Trophoblast cell (in vitro differentiated cells and primary cell): Measurements from ENCODE around the gene ZFP36.
A peak's percentile ranks its signal among the peaks of the same experiment; 100 is the strongest.

Experiments
- DNase-seq, 2 donors: peaks; one replicate each; pipeline ENCODE4 v3.0.0-alpha.2; 2016
- H2AFZ ChIP-seq: 2 replicates; pipeline ENCODE4 v1.6.1; 2013; ENCODE audit warnings: low read length, moderate library complexity, mild to moderate bottlenecking; ENCODE audit not compliant: insufficient read depth, poor library complexity
- H2AK5ac ChIP-seq: 2 replicates; pipeline ENCODE4 v1.6.1; 2013; ENCODE audit warnings: mild to moderate bottlenecking, low read length
- H2BK120ac ChIP-seq: 2 replicates; pipeline ENCODE4 v1.6.1; 2013; ENCODE audit warnings: low read length, mild to moderate bottlenecking, moderate library complexity; ENCODE audit not compliant: insufficient read depth, poor library complexity
- H2BK12ac ChIP-seq: 2 replicates; pipeline ENCODE4 v1.6.1; 2013; ENCODE audit warnings: mild to moderate bottlenecking, low read length, moderate library complexity
- H2BK5ac ChIP-seq: 2 replicates; pipeline ENCODE4 v1.6.1; 2013; ENCODE audit warnings: low read length, low read depth, moderate library complexity, mild to moderate bottlenecking; ENCODE audit not compliant: poor library complexity
- H3K14ac ChIP-seq: 2 replicates; pipeline ENCODE4 v1.6.1; 2013; ENCODE audit warnings: mild to moderate bottlenecking, low read length
- H3K18ac ChIP-seq: 2 replicates; pipeline ENCODE4 v1.6.1; 2013; ENCODE audit warnings: mild to moderate bottlenecking, low read length
- H3K23ac ChIP-seq: 2 replicates; pipeline ENCODE4 v1.6.1; 2013; ENCODE audit warnings: low read length
- H3K27ac ChIP-seq: 2 replicates; pipeline ENCODE4 v1.5.1; 2013; ENCODE audit warnings: low read depth, mild to moderate bottlenecking, inconsistent platforms, low read length, moderate library complexity
- H3K27me3 ChIP-seq: 2 replicates; pipeline ENCODE4 v1.6.1; 2013; ENCODE audit warnings: inconsistent platforms, mild to moderate bottlenecking, low read length, moderate library complexity; ENCODE audit not compliant: insufficient read depth
- H3K36me3 ChIP-seq, 2 experiments: 1 replicate in 1 of 2; 2 replicates in 1 of 2; pipeline ENCODE4 v1.6.1; 2013; ENCODE audit warnings: low read length in 2 of 2, mild to moderate bottlenecking in 2 of 2, moderate library complexity in 1 of 2; ENCODE audit not compliant: insufficient read depth in 2 of 2, control insufficient read depth in 1 of 2
- H3K4ac ChIP-seq: 2 replicates; pipeline ENCODE4 v1.6.1; 2013; ENCODE audit warnings: low read depth, mild to moderate bottlenecking, low read length, moderate library complexity
- H3K4me1 ChIP-seq, 2 experiments: 1 replicate in 1 of 2; 2 replicates in 1 of 2; pipeline ENCODE4 v1.6.1; 2013; ENCODE audit warnings: low read length in 2 of 2, mild to moderate bottlenecking in 2 of 2, moderate library complexity in 1 of 2; ENCODE audit not compliant: insufficient read depth in 2 of 2, control insufficient read depth in 1 of 2
- H3K4me2 ChIP-seq: 2 replicates; pipeline ENCODE4 v1.6.1; 2013; ENCODE audit warnings: inconsistent platforms, mild to moderate bottlenecking, low read length, moderate library complexity
- H3K4me3 ChIP-seq: 2 replicates; pipeline ENCODE4 v1.5.1; 2013; ENCODE audit warnings: mild to moderate bottlenecking, low read depth, low read length, inconsistent platforms
- H3K79me1 ChIP-seq: one replicate; pipeline ENCODE4 v1.6.1; 2013; ENCODE audit warnings: low read length
- H3K79me2 ChIP-seq: 2 replicates; pipeline ENCODE4 v1.6.1; 2013; ENCODE audit warnings: low read length, mild to moderate bottlenecking; ENCODE audit not compliant: control insufficient read depth, insufficient read depth, poor library complexity
- H3K9ac ChIP-seq: 2 replicates; pipeline ENCODE4 v1.6.1; 2013; ENCODE audit warnings: mild to moderate bottlenecking, low read length
- H3K9me3 ChIP-seq: 2 replicates; pipeline ENCODE4 v1.6.1; 2013; ENCODE audit warnings: low read depth, mild to moderate bottlenecking, control low read depth, inconsistent platforms, low read length; ENCODE audit not compliant: insufficient read depth
- H4K12ac ChIP-seq: 2 replicates; pipeline ENCODE4 v1.6.1; 2013; ENCODE audit warnings: low read depth, mild to moderate bottlenecking, low read length, moderate library complexity
- H4K8ac ChIP-seq: 2 replicates; pipeline ENCODE4 v1.6.1; 2013; ENCODE audit warnings: low read depth, mild to moderate bottlenecking, low read length, moderate library complexity
- H4K91ac ChIP-seq: one replicate; pipeline ENCODE4 v1.6.1; 2013; ENCODE audit warnings: low read depth, mild to moderate bottlenecking, low read length, moderate library complexity
- WGBS: extraction: QIAGEN DNeasy Blood & Tissue Kit; methylation state at CpG from one replicate; pipeline ENCODE4 v1.1.7; 2013; ENCODE audit warnings: missing lambda C conversion rate; ENCODE audit not compliant: insufficient read length, insufficient coverage; ENCODE audit errors: extremely low coverage; 5-methylcytosine and 5-hydroxymethylcytosine counted together

The ZFP36 gene

DNA sequence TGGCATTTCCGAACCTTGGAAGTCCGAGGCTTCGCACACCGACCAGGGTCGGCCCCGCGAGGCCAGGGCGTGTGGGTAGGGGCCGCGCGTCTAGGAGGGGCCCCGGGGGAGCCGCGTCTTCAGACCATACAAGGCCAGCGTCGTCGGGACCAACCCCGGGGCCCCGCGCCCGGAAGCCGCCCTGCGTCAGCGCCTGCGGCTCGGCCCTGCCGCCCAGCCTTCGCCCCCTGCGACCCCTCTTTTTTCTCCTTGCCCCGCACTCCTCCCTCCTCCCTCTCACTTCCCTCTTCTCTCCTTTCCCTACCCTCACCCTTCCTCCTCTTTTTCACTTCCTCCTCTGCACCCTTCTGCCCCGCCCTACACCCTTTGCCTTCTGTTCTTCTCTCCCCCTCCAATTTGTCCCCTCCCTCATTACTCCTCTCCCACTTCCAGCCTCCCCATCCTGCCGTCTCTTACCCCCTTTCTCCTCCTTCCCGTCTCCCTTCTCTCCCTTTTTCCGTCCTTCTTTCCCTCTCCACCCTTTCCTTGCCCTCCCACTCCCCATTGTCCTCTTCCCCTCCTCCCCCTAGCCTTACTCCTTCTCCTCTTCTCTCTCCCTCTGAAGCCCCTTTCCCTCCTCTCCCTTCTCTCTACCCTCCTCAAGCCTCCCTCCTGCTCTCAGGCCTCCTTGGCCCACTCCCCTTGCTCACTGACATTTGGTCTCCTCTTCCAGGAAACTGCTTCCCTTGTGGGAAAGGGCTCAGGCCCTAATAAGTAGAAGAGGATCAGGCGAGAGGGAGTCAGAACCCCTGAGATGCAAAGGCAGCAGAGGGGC is 3.6 kb downstream of the ZFP36 start:
- H2BK120ac ChIP-seq, result peak overlapping the region; percentile 96
- DNase-seq, result peak; percentile 58 to 61
- H4K8ac ChIP-seq, result peak overlapping the region; percentile 93
- H3K79me2 ChIP-seq, result peaks cover 48% of the 10 kb centered on the region
- H3K27me3 ChIP-seq, result no peaks in the 10 kb centered on the region
- H3K79me1 ChIP-seq, result peaks cover 42% of the 10 kb centered on the region
- H2BK5ac ChIP-seq, result peak overlapping the region; percentile 92
- peak overlapping the region; percentile 64 for H3K18ac ChIP-seq
- H3K14ac ChIP-seq, result peak overlapping the region; percentile 95
- H3K4me1 ChIP-seq, result peaks cover 30 to 38% of the 10 kb centered on the region in 2 experiments
- peak overlapping the region; percentile 65 for H3K4me3 ChIP-seq
- peak overlapping the region; percentile 98 for H3K27ac ChIP-seq
- peak overlapping the region; percentile 97 for H4K91ac ChIP-seq
- peak overlapping the region; percentile 20 for H2AFZ ChIP-seq
- H3K9me3 ChIP-seq, result no peaks in the 10 kb centered on the region
- H4K12ac ChIP-seq, result peak overlapping the region; percentile 83
- H3K9ac ChIP-seq, result peak overlapping the region; percentile 91
- H2BK12ac ChIP-seq, result peak overlapping the region; percentile 1
- peaks cover 15 to 16% of the 10 kb centered on the region in 2 experiments for H3K36me3 ChIP-seq
- no peak overlapping the region for H3K23ac ChIP-seq
- peak overlapping the region; percentile 93 for H3K4me2 ChIP-seq
- peak overlapping the region; percentile 28 for H3K4ac ChIP-seq
- H2AK5ac ChIP-seq, result peak overlapping the region; percentile 91
- no CpG with 5 or more reads among the region's 35 CpGs for WGBS

DNA sequence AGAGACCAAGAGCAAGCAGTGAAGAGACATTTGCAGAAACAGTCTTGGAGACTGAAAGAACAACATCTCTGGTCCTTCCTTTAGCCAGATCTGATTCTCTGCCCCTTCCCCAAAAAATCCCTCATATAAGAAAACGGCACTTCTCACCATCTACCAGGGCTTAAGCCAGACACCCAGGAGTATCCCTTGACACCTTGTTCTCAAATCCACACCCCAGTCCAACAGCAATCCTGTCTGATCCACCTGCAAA is 4.1 kb downstream of the ZFP36 start:
- WGBS, result no CpG with 5 or more reads among the region's 1 CpG
- H3K4me2 ChIP-seq, result peak overlapping the region; percentile 93
- peak overlapping the region; percentile 96 for H2BK120ac ChIP-seq
- H3K18ac ChIP-seq, result peak overlapping the region; percentile 64
- no peak overlapping the region for H3K4ac ChIP-seq
- H3K9me3 ChIP-seq, result no peaks in the 10 kb centered on the region
- no peak for DNase-seq
- H2BK5ac ChIP-seq, result peak overlapping the region; percentile 92
- peak overlapping the region; percentile 88 for H2AK5ac ChIP-seq
- H4K12ac ChIP-seq, result peak overlapping the region; percentile 73
- H3K27me3 ChIP-seq, result no peaks in the 10 kb centered on the region
- H3K36me3 ChIP-seq, result peaks cover 21% of the 10 kb centered on the region in 2 experiments
- peak overlapping the region; percentile 95 for H3K14ac ChIP-seq
- no peak overlapping the region for H3K23ac ChIP-seq
- peak overlapping the region; percentile 98 for H3K27ac ChIP-seq
- H3K79me1 ChIP-seq, result peaks cover 42% of the 10 kb centered on the region
- H2AFZ ChIP-seq, result no peak overlapping the region
- no peak overlapping the region for H4K8ac ChIP-seq
- H3K4me1 ChIP-seq, result peaks cover 30 to 39% of the 10 kb centered on the region in 2 experiments
- no peak overlapping the region for H3K9ac ChIP-seq
- peak overlapping the region; percentile 97 for H4K91ac ChIP-seq
- H2BK12ac ChIP-seq, result peak overlapping the region; percentile 1
- H3K79me2 ChIP-seq, result peaks cover 48% of the 10 kb centered on the region
- H3K4me3 ChIP-seq, result no peak overlapping the region

- Histone ChIP-seq H3K79me2 (peaks cover 47% of the 10 kb centered on the region), H3K4me1 (peaks cover 30 to 36% of the 10 kb centered on the region in 2 experiments), H4K91ac (no peak overlapping the region), H3K4me2 (peak overlapping the region; percentile 18), H3K79me1 (peaks cover 42% of the 10 kb centered on the region), H3K36me3 (peaks cover 26% of the 10 kb centered on the region in 2 experiments), H4K12ac (peak overlapping the region; percentile 44), H3K27me3 (no peaks in the 10 kb centered on the region), H2AFZ (no peak overlapping the region), H2BK12ac (no peak overlapping the region), H4K8ac (no peak overlapping the region), H3K9ac (no peak overlapping the region), H2BK5ac (no peak overlapping the region), H3K18ac (no peak overlapping the region), H3K27ac (no peak overlapping the region), H3K23ac (no peak overlapping the region), H3K4ac (no peak overlapping the region), H2BK120ac (no peak overlapping the region), H3K4me3 (no peak overlapping the region), H3K9me3 (no peaks in the 10 kb centered on the region), H2AK5ac (peak overlapping the region; percentile 3), H3K14ac (peak overlapping the region; percentile 13)
- 100% methylated on average over 1 of the region's 9 CpGs for WGBS
- peak in 1 of 2 donors; percentile 51 for DNase-seq
These were observed 4.6 kb downstream of the ZFP36 start for GRCh38 chr19:39411081-39411831.

- H3K79me2 ChIP-seq, result peaks cover 45% of the 10 kb centered on the region
- H2BK12ac ChIP-seq, result no peak overlapping the region
- peaks cover 41% of the 10 kb centered on the region for H3K79me1 ChIP-seq
- H3K4me1 ChIP-seq, result peaks cover 30 to 36% of the 10 kb centered on the region in 2 experiments
- no peak overlapping the region for H3K4ac ChIP-seq
- peak; percentile 94 to 98 for DNase-seq
- no peak overlapping the region for H4K12ac ChIP-seq
- no peak overlapping the region for H3K9ac ChIP-seq
- H3K18ac ChIP-seq, result no peak overlapping the region
- H2BK5ac ChIP-seq, result no peak overlapping the region
- H2BK120ac ChIP-seq, result no peak overlapping the region
- no peak overlapping the region for H2AFZ ChIP-seq
- H3K27ac ChIP-seq, result no peak overlapping the region
- H3K27me3 ChIP-seq, result no peaks in the 10 kb centered on the region
- H3K14ac ChIP-seq, result no peak overlapping the region
- no peak overlapping the region for H2AK5ac ChIP-seq
- no peak overlapping the region for H3K23ac ChIP-seq
- no peak overlapping the region for H4K8ac ChIP-seq
- no peak overlapping the region for H4K91ac ChIP-seq
- no peaks in the 10 kb centered on the region for H3K9me3 ChIP-seq
- WGBS, result no CpG with 5 or more reads among the region's 7 CpGs
- no peak overlapping the region for H3K4me3 ChIP-seq
- H3K36me3 ChIP-seq, result peaks cover 31% of the 10 kb centered on the region in 2 experiments
- H3K4me2 ChIP-seq, result peak overlapping the region; percentile 18
These were observed 5.1 kb downstream of the ZFP36 start for GRCh38 chr19:39411832-39412099.
